Tongue (tissue), 2 donors: Measurements from ENCODE around the gene GBF1. TPM values are rescaled to one million over a fixed set of nuclear protein-coding genes. Genes with fewer than 3 reads are reported as not detected.
"Not testable (repeated sequence)": the region's sequence is repeated elsewhere in the genome, so short reads cannot be mapped to it uniquely, and the experiment has no call there.

ENCODE experiments used
- DNase-seq: peaks from one replicate; pipeline ENCODE4 v3.0.0-alpha.2; 2015
- total RNA-seq: library from RNA; depleted of rRNA; stranded (reverse); fragments of >200 nt; gene quantifications from one replicate; pipeline ENCODE4 v1.2.3, GENCODE V29; 2014

Gene GBF1
- total RNA-seq, 1 donor from 2014 or later: 37.4 TPM

DNA sequence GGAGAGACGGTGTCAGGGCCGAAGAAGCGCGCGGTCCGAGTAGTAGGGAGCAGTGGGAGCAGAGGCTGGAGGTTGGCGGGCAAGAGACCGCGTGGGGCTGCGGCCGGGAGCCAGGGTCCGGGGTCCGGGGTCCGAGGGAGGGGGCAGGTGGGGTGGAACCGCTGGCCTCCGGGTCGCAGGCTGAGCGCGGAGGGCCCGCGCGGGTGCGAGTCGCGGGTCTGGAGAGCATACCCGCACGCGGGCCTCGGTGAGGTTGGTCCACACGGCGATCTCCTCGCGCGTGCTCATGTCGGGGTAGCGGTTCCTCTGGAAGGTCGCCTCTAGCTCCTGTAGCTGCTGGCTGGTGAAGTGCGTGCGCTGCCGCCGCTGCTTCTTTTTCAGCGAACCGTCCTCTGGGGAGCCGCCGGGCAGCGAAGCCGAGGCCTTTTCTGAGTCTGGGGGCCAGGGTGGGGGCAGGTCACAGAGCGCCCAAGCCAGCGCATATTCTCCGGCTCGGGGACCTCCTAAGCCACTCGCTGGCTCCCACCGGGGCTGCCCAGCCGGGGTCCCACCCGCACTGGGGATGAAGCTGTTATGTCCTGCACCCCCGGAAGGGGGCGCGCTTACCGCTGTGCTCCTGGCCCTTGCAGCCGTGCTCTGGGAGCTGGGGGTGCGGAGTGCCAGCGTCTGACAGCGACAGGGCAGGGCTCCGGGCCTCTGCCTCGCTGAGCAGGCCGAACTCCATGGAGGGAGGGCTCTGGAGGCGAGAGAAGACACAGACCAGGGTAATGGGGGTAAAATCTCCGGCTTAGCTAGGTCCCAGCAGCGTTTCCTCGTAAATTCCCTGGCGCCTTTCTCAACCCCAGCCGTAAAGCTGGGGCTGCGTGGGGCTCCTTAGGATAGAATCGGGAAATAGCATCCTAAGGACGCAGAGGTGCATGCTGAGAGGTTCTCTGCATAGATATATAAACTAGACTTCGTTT, 13.7 kb upstream of the GBF1 start:
- peak; percentile 39 for DNase-seq

DNA sequence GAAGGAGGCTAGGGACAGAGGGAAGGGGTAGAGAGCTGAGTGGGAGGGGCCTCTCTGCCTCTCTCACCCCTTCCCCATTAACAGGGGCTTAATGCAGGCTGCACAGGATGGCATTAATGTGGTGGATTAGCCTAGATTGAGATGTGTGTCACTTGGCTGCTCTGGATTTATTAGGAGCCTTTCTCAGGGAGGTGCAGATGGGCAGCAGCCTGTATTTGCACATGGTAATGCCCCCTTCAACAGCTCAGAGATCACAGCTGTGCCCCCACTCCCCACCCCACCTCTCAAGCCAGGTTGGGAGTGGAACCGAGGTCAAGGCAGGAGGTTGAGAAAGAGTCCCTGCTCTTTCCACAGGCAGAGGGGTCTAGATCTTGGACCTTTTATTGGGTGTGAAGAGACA, 11.3 kb upstream of the GBF1 start:
- DNase-seq: no peak

DNA sequence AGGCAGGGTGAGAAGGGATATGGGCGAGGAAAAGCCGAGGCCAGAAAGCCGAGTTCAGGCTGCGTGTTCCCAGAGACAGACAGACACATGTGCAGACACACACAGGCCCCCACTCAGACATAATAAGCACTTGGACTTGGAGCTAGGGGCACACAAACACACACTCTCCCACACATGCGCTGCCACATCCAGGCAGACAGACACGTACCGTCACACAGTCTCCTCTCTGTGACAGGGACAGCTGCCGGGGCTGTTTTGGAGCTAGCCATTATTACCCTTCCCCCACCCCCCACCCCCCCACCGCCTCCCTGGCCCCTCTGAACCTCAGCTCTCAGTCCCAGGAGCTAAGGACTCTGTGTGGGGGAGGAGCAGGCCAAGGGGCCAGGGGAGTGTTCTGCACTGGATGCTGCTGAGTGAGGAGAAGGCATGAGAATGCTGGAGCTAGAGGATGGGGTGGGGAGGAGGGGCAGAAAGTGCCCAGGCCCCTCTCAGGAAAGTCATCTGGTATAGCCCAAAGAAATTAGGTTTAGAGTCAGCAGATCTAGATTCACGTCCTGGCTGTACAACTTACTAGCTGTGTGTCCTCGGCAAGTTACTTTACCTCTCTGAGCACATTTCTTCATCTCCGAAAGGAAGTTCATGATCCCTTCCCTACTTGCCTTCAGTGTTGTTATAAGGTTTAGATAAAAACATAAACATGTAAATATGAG, 10.3 kb upstream of the GBF1 start:
- peak; percentile 89 for DNase-seq

DNA sequence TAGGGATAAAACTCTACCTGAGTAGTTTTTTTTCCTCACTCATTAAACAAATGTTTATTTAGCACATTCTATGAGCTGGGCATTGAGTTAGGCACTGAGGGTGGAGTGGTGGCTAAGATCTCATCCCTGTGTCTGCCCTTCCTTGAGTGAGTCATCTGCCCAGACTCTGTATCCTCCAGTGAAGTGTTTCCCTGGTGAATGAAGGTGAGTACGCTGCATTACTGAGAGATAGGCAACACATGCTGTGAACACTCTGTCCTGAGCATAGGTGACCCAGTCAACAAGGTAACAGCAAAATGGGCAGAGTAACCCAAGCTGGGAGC, 9.8 kb upstream of the GBF1 start:
- no peak for DNase-seq

DNA sequence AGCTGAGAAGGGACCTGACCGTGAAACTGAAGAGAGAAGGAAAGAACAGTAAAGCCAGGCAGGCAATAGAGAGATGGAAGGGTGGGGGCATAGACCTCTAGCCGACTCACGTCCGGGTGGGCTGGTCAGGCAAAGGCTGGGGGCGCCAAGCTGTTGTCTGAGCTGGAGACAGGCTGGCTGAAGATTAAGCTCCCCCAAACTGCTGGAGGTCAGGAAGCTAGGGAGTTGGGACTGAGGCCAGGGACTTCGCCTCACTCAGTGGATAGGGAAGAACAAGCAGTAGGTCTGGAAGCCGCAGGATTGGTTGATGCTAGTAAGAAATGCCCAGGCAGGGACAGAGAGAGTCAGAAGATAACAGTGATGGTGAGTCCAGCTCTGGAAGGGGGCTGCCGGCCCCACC, 9.3 kb upstream of the GBF1 start:
- DNase-seq: peak; percentile 44

DNA sequence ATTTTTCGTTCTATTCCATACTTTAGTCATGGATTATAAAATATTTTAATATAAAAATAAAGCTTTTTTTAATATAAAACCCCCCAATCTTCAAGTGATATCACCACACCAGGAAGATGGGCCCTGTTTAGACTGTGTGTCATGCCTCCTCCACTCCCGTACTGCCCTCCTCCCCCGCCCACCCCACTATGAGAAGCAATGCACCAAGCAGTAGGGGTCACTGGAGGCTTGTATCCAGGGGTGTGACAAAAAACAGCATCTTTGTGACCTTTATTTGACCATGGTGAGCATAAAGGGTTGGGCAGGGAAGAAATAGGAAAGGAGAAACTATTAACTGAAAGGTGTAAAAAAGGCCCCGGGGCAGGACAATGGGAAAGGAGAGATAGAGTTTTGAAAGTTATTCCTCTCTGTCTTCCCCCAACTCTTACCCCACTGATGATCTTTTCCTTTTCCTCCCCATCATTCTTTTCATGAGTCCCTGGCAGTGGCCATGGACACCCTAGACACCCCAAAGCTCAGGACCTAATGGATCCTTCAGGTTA, 7.5 kb upstream of the GBF1 start:
- DNase-seq: peak; percentile 13

DNA sequence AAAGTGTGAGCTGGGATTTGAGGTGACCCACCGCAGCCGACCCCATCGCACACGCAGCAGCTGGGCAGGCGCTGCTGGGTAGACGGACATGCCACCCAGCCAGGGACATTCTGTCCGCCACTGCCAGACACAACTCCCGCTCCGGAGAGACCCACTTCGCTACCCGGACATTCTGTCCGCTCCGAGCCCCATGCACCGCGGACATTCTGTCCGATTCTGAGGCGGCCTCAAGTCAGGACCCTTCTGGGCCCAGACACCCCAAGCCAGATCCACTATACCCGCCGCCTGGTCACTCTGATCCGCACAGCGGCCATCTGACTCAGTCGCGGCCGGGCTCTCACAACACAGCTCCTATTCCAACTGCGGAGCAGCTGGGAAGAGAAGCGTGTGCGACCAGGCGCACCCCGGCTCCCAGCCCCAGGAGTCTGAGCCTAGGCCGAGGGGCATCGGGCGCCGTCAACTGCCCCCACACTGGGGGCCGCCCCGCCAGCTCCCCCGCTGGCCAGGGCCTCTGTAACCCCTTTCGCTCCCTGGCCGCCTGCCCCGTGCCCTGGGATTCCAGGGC, 4.8 kb upstream of the GBF1 start:
- DNase-seq: peak; percentile 40

DNA sequence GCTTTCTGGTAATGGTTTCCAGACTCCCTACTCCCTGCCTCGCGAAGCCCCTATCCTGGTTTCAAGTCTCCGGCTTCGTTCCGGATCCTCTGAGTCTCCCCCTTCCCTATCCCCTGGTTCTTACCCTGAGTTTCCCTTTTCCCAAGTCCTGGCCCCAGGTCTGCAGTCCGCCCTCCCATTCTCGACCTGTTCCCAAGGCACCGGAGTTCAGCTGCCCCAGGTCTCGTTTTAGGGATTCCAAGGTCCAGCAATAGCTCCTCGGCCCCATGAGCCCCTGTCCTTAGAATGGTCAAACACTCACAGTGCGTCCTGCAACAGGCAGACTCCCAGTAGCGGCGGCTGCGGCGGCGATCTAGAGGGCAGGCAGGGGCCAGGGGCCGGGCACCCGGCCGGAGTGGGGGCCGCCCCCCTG, 4.3 kb upstream of the GBF1 start:
- no peak for DNase-seq

DNA sequence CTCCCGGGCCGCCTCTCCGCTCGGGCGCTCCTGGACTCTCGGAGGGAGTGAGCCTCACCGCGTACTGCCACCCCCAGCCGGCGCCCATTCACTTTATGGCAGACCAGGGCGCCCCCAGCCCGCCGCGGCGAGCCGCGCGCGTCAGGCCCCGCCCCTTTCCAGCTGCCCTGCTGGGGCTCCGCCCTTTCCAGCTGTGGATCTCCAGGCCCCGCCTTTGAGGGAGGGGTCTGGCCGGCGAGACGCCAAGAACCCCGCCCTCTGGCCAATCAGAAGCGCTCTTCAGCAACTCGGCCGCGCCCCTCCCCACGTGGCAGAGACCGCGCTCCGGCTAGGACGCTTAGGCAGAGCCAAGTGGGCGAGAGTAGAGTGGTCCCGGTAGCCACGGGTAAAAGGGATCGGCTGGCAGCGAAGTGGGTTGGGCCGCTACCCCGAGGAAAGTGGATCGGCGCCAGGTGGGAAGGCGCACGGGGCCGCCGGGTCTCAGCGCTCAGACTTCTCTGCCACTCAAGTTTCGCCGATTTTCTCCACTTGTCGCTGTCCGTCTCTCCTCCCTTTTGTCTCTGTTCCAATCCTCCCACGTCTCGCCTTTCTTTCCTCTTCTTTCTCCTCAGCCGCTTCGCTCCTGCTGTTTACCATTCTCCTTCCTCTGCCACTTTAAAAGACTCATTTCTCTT, 3.8 kb upstream of the GBF1 start, which contains the start of gene PITX3:
TSS of gene PITX3 (minus strand) at position 69 of the 674 bp plus-strand sequence. CDS start 9,432 bp downstream, outside the sequence.
- DNase-seq: peak; percentile 99

DNA sequence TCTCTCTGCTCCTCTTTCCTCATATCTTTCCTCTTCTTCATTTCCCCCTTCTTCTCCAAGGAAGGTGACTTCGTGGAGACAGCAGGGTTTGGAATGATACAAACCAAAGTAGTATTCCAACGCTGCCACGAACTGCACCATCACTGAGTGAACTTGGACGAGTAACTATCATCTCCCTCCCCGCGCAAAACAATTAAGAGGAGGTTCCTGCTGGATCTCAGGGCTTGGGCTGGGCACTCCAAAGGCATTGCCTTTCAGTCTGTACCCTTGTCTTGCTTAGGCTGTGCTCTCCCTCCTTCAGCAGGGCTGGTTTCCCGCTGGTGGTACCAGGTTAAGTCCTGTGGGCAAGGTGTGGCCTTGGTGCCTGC, 3.2 kb upstream of the GBF1 start:
- DNase-seq: no peak

DNA sequence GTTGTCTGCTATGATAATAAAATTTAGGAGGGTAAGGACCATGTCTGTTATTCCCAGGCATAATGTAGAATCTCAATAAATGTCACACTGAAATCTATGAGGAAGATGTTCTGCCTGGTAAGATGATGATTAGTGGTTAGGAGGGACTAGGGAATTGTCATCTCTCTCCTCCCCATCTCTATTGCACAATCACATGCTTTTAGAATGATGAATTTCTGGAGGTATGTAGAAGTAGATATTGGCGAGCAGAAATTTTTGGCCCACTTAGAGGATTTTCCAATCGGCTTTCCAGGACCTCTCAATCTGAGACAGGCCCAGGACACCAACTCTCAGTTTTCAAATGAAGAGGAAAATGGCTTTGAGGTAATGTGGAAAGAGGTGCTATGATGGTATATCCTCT, 2.0 kb upstream of the GBF1 start:
- no peak for DNase-seq

DNA sequence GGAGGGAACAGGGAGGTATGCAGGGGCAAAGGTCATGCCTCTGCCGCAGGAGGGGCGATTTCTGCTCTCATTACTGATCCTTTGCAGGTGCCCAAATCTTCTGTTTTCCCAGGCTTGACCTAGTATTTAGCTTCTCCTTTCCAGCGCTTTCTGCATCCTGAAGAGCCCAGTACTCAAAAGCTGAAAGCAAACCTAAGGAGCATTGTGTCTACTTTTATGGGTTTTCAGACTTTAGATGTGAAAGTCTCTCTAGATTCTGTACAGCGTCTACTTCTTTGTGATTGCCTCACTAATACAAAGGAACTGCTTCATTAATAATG, 560 bp downstream of the GBF1 start:
- no peak for DNase-seq

DNA sequence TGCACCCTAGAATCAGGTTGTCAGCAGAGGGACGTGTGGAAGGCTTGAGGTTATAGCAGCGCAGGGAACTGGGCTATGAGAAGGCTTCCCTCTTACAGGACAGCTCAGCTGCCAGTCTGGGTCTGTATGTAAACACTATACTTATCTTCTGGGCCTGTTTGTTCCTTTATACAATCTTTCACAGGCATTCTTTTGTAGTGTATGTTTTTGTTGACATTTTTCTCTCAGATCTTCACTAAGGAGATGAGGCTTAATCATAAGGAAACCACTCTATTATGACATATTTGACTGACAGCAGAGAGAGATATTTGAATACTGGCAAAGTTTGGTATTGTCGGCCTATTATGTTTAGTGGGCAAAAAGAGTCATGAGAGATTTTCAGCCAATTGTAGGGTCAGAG, 929 bp downstream of the GBF1 start:
- DNase-seq: peak; percentile 8

DNA sequence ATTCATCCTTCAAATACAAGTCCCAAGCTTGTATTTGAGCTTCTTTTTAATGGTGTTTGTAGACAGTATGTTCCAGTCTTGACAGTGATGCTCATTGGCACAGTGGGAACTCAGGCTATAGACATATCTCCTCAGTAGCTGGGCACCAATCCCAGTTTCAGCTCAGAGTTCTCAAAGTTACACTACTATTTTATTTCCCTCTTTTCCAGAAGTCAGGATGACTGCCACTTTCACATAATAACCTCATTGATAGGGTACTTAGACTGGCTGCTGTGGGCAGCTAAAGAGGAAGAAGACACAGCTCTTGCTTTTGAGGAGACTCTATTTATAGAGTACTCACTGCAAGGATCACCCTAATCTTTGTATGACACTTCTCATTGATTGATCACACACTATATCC, 2.4 kb downstream of the GBF1 start:
- DNase-seq: no peak

DNA sequence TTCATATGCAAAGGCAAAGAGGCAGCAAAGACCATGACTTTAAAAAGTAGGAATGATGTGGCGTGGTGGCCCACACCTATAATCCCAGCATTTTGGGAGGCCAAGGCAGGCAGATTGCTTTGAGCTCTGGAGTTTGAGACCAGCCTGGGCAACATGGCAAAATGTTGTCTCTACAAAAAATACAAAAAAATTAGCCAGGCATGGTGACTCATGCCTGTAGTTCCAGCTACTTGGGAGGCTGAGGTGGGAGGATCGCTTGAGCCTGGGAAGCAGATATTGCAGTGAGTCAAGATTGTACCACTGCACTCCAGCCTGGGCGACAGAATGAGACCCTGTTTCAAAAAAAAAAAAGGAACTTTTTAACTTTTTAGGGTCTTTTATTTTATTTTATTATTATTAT, 7.2 kb downstream of the GBF1 start:
- DNase-seq: not testable (repeated sequence)

DNA sequence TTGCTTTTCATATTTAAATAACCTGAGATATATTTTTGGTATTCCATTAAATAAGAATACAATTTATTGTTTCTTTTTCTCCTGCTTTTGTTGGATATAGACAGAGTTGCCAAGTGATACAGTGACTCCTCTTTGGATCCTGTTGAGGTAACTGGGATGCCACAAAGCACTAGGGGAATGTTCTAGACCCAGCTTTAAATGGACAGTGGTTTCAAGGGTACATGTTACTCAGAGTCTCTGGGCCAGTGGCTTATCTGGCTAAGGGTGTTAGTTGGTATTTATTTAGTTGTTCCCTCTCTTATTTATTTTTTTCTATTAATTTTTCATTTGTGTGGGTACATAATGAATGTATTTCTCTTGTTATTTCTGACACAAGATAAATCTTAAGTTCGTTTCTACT, 9.1 kb downstream of the GBF1 start:
- DNase-seq: no peak

DNA sequence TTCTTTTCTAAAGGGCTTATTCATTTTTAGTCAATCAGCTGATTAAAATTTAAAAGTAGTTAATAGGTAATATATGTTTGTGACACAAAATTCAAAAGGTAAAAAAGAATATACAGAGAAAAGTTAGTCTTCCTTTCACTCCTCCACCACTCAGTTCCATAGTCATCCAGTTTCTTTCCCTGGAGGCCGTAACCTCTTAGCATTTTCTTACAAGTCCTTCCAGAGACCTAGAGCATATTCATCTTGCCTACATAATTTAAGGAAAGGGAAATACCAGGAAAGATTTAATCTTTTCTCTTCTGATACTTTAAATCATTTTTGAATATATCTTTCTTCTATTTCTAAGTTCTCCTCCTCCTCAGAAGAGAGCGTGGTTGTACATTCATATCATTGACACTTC, 10.1 kb downstream of the GBF1 start:
- DNase-seq: no peak

DNA sequence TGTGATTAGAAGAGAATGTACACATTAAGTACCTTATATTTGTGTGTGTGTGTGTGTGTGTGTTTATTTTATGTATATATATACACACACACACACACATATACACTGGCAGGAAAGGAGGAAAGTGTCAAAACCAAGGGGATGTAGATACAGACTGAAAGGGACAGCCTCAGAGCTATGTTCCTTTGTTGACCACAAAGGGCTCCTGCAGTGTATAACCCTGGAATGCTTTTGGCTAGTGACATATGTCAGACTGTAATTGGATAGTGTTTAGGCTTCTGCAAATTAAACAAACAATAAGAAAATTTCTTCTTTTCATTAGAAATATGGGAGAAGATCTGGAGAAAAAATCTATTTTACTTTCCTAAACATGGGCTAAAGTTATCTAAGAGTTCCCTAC, 15.9 kb downstream of the GBF1 start:
- DNase-seq: no peak

DNA sequence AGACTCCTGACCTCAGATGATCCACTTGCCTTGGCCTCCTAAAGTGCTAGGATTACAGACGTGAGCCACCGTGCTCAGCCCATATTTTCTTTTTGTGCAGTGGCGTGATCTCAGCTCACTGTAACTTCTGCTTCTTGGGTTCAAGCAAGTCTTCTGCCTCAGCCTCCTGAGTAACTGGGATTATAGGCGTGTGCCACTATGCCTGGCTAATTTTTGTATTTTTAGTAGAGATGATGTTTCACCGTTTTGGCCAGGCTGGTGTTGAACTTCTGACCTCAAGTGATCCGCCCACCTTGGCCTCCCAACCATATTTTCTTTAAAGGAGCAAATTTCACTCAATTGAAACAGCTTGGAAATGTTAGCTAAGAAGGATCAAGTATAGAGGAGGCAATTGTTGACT, 16.5 kb downstream of the GBF1 start:
- DNase-seq: peak; percentile 36

DNA sequence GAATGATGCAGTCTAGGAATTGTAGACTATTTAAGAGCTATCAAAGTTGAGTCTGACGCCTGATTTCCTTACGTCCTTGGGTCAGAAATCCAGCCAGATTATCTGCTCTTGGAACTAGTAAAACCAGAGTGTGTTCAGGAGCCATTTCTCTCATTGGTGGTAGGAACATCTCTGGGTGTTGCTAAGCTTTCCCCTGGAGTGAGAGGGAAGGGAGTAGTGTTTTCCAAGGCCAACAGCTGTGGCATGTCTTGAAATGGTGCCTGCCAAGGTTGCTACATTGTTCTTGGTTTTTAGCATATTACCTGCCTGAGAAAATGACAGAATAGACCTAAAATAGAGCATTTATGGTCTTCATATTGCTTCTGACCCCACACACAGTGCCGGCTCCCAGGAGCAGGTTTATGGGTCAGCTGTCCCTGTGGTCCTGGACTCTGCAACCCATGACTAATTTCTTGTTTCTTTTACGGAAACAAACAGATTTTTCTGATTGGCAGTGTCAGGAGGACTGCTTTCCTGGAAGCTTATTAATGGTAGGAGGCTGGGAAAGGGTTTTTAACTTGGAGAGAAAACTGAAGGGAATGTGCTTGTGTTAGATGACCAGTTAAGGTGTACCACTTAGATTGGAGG, 17.5 kb downstream of the GBF1 start:
- peak; percentile 59 for DNase-seq

DNA sequence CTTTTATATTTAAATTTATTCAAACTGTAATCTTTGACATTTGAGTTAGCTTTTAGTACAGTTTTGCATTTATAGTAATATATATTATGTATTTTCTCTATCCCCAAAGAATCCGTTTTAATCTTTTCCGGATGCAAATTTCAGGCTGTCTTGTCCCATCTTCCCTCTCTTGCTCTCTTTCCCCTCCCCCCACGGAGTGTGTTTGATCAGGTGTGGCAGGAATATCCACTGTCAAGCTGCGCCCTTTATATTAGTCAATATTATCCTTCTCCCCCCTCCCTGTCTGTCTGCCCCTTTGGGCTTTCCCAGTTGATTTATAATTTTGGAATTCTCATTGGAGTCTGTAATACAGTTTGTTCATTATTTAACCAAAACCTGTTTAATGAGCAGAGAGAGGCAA, 19.0 kb downstream of the GBF1 start:
- no peak for DNase-seq

DNA sequence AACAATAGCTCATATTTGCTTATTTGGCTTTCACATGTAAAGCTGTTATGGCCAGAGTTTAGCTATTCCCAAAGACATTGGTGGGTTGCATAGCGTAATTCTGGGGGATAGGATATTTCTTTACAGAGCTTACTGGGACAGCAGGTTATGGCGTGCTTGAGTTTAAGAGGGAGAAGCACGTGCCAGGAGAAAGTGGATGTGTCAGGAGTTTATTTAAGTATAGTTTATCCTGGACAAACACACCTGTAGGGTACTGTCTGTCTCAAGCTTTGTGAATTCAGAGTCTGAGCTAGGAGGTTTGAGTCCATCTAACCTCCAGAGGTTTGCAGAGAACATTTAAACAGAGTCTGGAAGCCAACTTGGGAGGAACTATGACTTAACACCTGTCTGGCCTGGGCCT, 21.3 kb downstream of the GBF1 start:
- DNase-seq: no peak
